Hepatocyte (in vitro differentiated cells): ENCODE results near the gene PSMB3.

Source experiments
- EZH2 ChIP-seq: fragments of 200-600 bp; sonication (generic); IDR thresholded peaks from 2 replicates; pipeline ENCODE4 v1.6.1; 2016; ENCODE audit warnings: antibody characterized with exemption, mild to moderate bottlenecking, borderline replicate concordance
- EZH2phosphoT487 ChIP-seq: fragments of 200-600 bp; sonication (generic); IDR thresholded peaks from one replicate; pipeline ENCODE4 v1.6.1; 2018; ENCODE audit warnings: antibody characterized with exemption, mild to moderate bottlenecking, low read depth, moderate library complexity; ENCODE audit not compliant: unreplicated experiment, severe bottlenecking
- TF ChIP-seq, protein P1 (sequence below): fragments of 200-600 bp; sonication (generic); IDR thresholded peaks from 2 replicates; pipeline ENCODE4 v1.5.1; 2016; ENCODE audit warnings: antibody characterized with exemption, mild to moderate bottlenecking; ENCODE audit not compliant: poor library complexity

DNA sequence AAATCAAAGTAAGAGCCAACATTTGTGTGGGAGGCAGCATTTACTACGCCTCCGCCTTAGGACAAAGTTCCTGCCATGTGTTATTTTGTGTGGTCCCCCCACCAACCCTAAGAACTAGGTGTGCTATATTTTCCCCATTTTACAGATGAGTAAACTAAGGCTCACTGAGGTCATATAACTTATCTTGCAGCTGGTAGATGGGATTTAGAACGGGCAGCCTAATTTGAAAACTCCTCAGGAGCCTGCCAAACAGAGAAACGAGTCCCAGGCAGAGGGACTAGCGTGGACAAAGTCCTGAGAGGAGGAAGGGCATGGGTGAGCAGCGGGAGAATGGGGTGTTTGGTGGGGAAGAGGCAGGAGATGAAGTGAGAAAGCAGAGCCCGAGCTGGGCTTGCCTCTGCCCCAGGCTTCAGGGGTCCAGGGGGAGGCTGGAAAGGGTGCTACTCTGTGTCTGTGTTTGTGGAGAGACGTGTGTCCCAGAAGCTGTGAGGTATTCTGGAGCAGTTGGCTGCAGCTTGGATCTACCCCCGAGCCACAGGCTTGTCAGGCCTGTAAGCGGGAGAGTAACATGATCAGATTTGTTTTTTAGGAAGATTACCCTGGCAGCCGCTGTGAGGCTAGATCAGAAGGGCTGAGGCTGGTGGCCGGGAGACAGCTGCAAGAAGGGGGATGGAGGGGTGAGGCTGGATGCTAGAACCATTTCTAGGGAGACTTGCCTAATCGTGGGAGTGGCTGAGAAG, 42.5 kb upstream of the PSMB3 start:
- TF ChIP-seq, protein P1, sequence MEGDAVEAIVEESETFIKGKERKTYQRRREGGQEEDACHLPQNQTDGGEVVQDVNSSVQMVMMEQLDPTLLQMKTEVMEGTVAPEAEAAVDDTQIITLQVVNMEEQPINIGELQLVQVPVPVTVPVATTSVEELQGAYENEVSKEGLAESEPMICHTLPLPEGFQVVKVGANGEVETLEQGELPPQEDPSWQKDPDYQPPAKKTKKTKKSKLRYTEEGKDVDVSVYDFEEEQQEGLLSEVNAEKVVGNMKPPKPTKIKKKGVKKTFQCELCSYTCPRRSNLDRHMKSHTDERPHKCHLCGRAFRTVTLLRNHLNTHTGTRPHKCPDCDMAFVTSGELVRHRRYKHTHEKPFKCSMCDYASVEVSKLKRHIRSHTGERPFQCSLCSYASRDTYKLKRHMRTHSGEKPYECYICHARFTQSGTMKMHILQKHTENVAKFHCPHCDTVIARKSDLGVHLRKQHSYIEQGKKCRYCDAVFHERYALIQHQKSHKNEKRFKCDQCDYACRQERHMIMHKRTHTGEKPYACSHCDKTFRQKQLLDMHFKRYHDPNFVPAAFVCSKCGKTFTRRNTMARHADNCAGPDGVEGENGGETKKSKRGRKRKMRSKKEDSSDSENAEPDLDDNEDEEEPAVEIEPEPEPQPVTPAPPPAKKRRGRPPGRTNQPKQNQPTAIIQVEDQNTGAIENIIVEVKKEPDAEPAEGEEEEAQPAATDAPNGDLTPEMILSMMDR: no peak
- TF ChIP-seq EZH2: no peak
- TF ChIP-seq EZH2phosphoT487: no peak
